B cell (primary cell): ENCODE data around the gene GCN1.

Experiments
- EZH2 ChIP-seq: IDR thresholded peaks from 2 replicates; pipeline ENCODE4 v1.6.1; 2012; ENCODE audit warnings: borderline replicate concordance, low read depth, mild to moderate bottlenecking, moderate library complexity, low read length; ENCODE audit not compliant: insufficient read depth, poor library complexity, severe bottlenecking
- TF ChIP-seq, protein P1 (sequence below): fragments of 200-600 bp; IDR thresholded peaks from one replicate; pipeline ENCODE4 v1.8.0; 2022; ENCODE audit warnings: antibody characterized with exemption, mild to moderate bottlenecking

DNA sequence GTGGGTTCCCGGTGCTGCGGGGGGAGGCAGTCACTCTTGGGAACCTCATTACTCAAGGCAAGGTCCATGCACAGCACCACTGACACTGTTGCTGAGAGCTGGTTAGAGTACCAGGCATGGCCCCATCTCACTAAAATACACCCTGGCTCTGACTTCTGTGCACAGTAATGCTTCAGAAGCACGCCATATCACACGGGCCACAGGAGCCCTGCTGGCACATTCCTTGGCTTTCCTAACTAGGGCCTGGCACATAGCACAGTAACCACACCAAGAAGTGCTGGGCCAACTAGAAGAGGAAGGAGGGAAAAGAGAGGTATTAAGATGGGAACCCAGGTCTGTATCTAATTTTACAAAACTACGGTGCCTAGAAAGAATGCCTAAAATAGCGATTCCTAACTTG is 64.5 kb downstream of the GCN1 start:
- TF ChIP-seq, protein P1, sequence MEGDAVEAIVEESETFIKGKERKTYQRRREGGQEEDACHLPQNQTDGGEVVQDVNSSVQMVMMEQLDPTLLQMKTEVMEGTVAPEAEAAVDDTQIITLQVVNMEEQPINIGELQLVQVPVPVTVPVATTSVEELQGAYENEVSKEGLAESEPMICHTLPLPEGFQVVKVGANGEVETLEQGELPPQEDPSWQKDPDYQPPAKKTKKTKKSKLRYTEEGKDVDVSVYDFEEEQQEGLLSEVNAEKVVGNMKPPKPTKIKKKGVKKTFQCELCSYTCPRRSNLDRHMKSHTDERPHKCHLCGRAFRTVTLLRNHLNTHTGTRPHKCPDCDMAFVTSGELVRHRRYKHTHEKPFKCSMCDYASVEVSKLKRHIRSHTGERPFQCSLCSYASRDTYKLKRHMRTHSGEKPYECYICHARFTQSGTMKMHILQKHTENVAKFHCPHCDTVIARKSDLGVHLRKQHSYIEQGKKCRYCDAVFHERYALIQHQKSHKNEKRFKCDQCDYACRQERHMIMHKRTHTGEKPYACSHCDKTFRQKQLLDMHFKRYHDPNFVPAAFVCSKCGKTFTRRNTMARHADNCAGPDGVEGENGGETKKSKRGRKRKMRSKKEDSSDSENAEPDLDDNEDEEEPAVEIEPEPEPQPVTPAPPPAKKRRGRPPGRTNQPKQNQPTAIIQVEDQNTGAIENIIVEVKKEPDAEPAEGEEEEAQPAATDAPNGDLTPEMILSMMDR = no peak
- TF ChIP-seq EZH2 = no peak
